HepG2 (cell line): ENCODE measurements around the gene COG5. TPM values are rescaled to one million over a fixed set of nuclear protein-coding genes. Genes with fewer than 3 reads are reported as not detected.

Experiments
- HNF1A ChIP-seq, 2 experiments: sonication (generic) in 1 of 2; formaldehyde crosslinking in 1 of 2; IDR thresholded peaks; 2 replicates each; pipeline versions ENCODE4 v1.4.0 to v1.6.1; 2016 to 2020; ENCODE audit warnings: borderline replicate concordance in 1 of 2, low read depth in 1 of 2, mild to moderate bottlenecking in 1 of 2, missing genetic modification reagents in 1 of 2
- NFRKB ChIP-seq: fragments of 450-650 bp; IDR thresholded peaks from 2 replicates; pipeline ENCODE4 v1.6.1; 2017
- POGZ ChIP-seq: sonication (generic); formaldehyde crosslinking; IDR thresholded peaks from 2 replicates; pipeline ENCODE4 v1.4.0; 2020; ENCODE audit warnings: mild to moderate bottlenecking, missing genetic modification reagents
- PPARG ChIP-seq: conservative IDR thresholded peaks from 2 replicates; pipeline ENCODE4 v1.6.1; 2016; ENCODE audit warnings: missing biosample characterization, missing genetic modification reagents
- SP140L ChIP-seq: sonication (generic); formaldehyde crosslinking; IDR thresholded peaks from 2 replicates; pipeline ENCODE4 v1.4.0; 2020; ENCODE audit warnings: missing genetic modification reagents, borderline replicate concordance
- STAT5B ChIP-seq: sonication (generic); formaldehyde crosslinking; IDR thresholded peaks from 2 replicates; pipeline ENCODE4 v1.4.0; 2020; ENCODE audit warnings: missing genetic modification reagents
- XRCC5 ChIP-seq: fragments of 200-400 bp; formaldehyde crosslinking; optimal IDR thresholded peaks from 2 replicates; pipeline ENCODE3; 2017; ENCODE audit warnings: mild to moderate bottlenecking, low read length
- ZBTB33 ChIP-seq: sonication (generic); formaldehyde crosslinking; IDR thresholded peaks from 2 replicates; pipeline ENCODE4 v1.4.0; 2020; ENCODE audit warnings: missing genetic modification reagents
- ZKSCAN1 ChIP-seq: fragments of 150-350 bp; IDR thresholded peaks from 2 replicates; pipeline ENCODE4 v1.6.1; 2014; ENCODE audit warnings: low read length
- ZNF253 ChIP-seq: sonication (generic); formaldehyde crosslinking; IDR thresholded peaks from 2 replicates; pipeline ENCODE4 v1.8.0; 2022; ENCODE audit warnings: mild to moderate bottlenecking, missing genetic modification reagents, borderline replicate concordance
- ZNF3 ChIP-seq: IDR thresholded peaks from 2 replicates; pipeline ENCODE4 v1.7.0; 2017; ENCODE audit warnings: inconsistent platforms
- ZNF44 ChIP-seq: sonication (generic); formaldehyde crosslinking; IDR thresholded peaks from 2 replicates; pipeline ENCODE4 v1.5.1; 2020; ENCODE audit warnings: mild to moderate bottlenecking, missing genetic modification reagents
- ZNF512 ChIP-seq: sonication (generic); formaldehyde crosslinking; IDR thresholded peaks from 2 replicates; pipeline ENCODE4 v1.4.0; 2020; ENCODE audit warnings: mild to moderate bottlenecking, missing genetic modification reagents
- ZNF512B ChIP-seq: sonication (generic); formaldehyde crosslinking; IDR thresholded peaks from 2 replicates; pipeline ENCODE4 v1.5.1; 2020; ENCODE audit warnings: missing genetic modification reagents, mild to moderate bottlenecking, borderline replicate concordance
- ZNF546 ChIP-seq: sonication (generic); formaldehyde crosslinking; conservative IDR thresholded peaks from 2 replicates; pipeline ENCODE4 v1.8.1; 2023; ENCODE audit warnings: mild to moderate bottlenecking, missing genetic modification reagents
- ZSCAN22 ChIP-seq: sonication (generic); formaldehyde crosslinking; IDR thresholded peaks from 2 replicates; pipeline ENCODE4 v1.4.0; 2020; ENCODE audit warnings: mild to moderate bottlenecking, missing genetic modification reagents
- ZSCAN25 ChIP-seq: sonication (generic); formaldehyde crosslinking; IDR thresholded peaks from 2 replicates; pipeline ENCODE4 v1.8.0; 2022; ENCODE audit warnings: mild to moderate bottlenecking, missing genetic modification reagents
- ZSCAN5A ChIP-seq: sonication (generic); formaldehyde crosslinking; IDR thresholded peaks from 2 replicates; pipeline ENCODE4 v1.8.0; 2022; ENCODE audit warnings: mild to moderate bottlenecking, missing genetic modification reagents, borderline replicate concordance
- polyA plus RNA-seq, 8 experiments: library from polyadenylated mRNA; depleted of rRNA in 3 of 8; stranded (reverse) in 7 of 8; unstranded in 1 of 8; fragments of >200 nt; fragmentation: Illumina TruSeq in 4 of 8; extraction: Trizol in 4 of 8; gene quantifications; 2 replicates each; pipeline versions ENCODE4 v1.2.1 to v1.2.3, GENCODE V29; 2011 to 2016; ENCODE audit warnings: low read depth in 4 of 8, missing spikeins in 1 of 8, mixed read lengths in 1 of 8; ENCODE audit not compliant: insufficient read depth in 1 of 8
- total RNA-seq, 5 experiments: library from RNA; depleted of rRNA; stranded (reverse); fragments of >200 nt; fragmentation: Illumina TruSeq; extraction: Trizol; gene quantifications; 2 replicates each; pipeline ENCODE4 v1.2.3, GENCODE V29; 2016; ENCODE audit warnings: low read depth in 1 of 5

The COG5 gene
- total and polyA plus RNA-seq, 2 of the 13 experiments (the other 11 are each of a cell fraction or from before 2014, with no cell fraction given), result 20.4 to 31.3 TPM

- TF ChIP-seq HNF1A (IDR thresholded peaks at IDR 0.05; ENCODE audit: low read depth) (no peak), HNF1A (CRISPR knock-in tag; IDR thresholded peaks at IDR 0.05; ENCODE audit: borderline replicate concordance) (no peak), ZNF3 (no peak), ZNF546 (no peak), ZSCAN22 (no peak), STAT5B (CRISPR knock-in tag) (no peak), ZKSCAN1 (no peak), ZSCAN5A (peak; percentile 39; the same call in 1 of the 2 replicates), ZNF44 (CRISPR knock-in tag) (no peak), SP140L (CRISPR knock-in tag) (no peak), PPARG (CRISPR knock-in tag) (0 out of 2 replicates have a peak, but pooled peaks have one; percentile 47), NFRKB (no peak), ZNF512 (CRISPR knock-in tag) (no peak), POGZ (CRISPR knock-in tag) (no peak), ZNF253 (CRISPR knock-in tag) (no peak), ZSCAN25 (no peak), ZBTB33 (no peak), XRCC5 (no peak), ZNF512B (CRISPR knock-in tag) (no peak)
Observed at GRCh38 chr7:107559864-107560263, 3.9 kb downstream of the COG5 start (continued).
